ENCODE measurements around the gene BDKRB1. TPM values are rescaled to one million over a fixed set of nuclear protein-coding genes. Genes with fewer than 3 reads are reported as not detected.
A peak's percentile ranks its signal among the peaks of the same experiment; 100 is the strongest.

BDKRB1 gene
- total RNA-seq, 1 experiment from 2014 or later = not detected

GRCh38 chr14:96264853-96265252 lies 8.8 kb downstream of the BDKRB1 start:
- no peaks in the 10 kb centered on the region for H3K9me3 ChIP-seq (ENCODE audit: control insufficient read depth, low read depth, low read length)
- Mint-ChIP-seq H3K36me3 (ENCODE audit: insufficient read depth in 1 of 3, low read depth in 3 of 3) (no peaks in the 10 kb centered on the region; a peak in 1 of 7 replicates), H3K9me3 (peaks cover under 1 to 3% of the 10 kb centered on the region in 2 experiments; a peak in 3 of 5 replicates), H3K4me3 (no peak overlapping the region), H3K4me1 (no peaks in the 10 kb centered on the region), H3K27me3 (ENCODE audit: low read depth) (no peaks in the 10 kb centered on the region; the same call in 1 of the 2 replicates), H3K27ac (no peak overlapping the region)
- peak; percentile 62 for TF ChIP-seq CTCF (conservative IDR thresholded peaks at IDR 0.05)
- H2BK120ac ChIP-seq (ENCODE audit: low read depth, low read length, poor library complexity, severe bottlenecking) = no peak overlapping the region
- no peak overlapping the region for H3K56ac ChIP-seq (ENCODE audit: insufficient read length, low read depth, low read length)
- no peak overlapping the region for H4K8ac ChIP-seq (replicated peaks; ENCODE audit: insufficient read length, low read depth, low read length)
- no peak overlapping the region for H3T11ph ChIP-seq (ENCODE audit: low read length)
- peak; percentile 47 for DNase-seq
- H2BK12ac ChIP-seq (ENCODE audit: insufficient read length, low read depth, low read length) = no peak overlapping the region
- no peak overlapping the region for H2BK20ac ChIP-seq (ENCODE audit: low read depth, low read length, poor library complexity, severe bottlenecking)
- H4K20me1 ChIP-seq (ENCODE audit: control insufficient read depth, insufficient read depth, insufficient read length) = no peaks in the 10 kb centered on the region
- no peaks in the 10 kb centered on the region for H3K79me2 ChIP-seq (ENCODE audit: insufficient read depth, low read length)
- no peak overlapping the region for H4K91ac ChIP-seq (ENCODE audit: insufficient read length, low read depth, low read length)
- no peak overlapping the region for H3K23ac ChIP-seq (ENCODE audit: insufficient read length, low read depth, low read length)
- H3K23me2 ChIP-seq (ENCODE audit: insufficient read length, low read depth, low read length, poor library complexity, severe bottlenecking) = no peaks in the 10 kb centered on the region
- no peak overlapping the region for H3K14ac ChIP-seq (ENCODE audit: insufficient read depth, low read length)
- no CpG with 5 or more reads among the region's 3 CpGs for WGBS (ENCODE audit: extremely low coverage, insufficient read length, low lambda C conversion rate)
- H3K79me1 ChIP-seq (ENCODE audit: insufficient read depth, low read depth, low read length, poor library complexity, severe bottlenecking) = no peaks in the 10 kb centered on the region
- H2AK5ac ChIP-seq (ENCODE audit: insufficient read length, low read length) = no peak overlapping the region
- no peak overlapping the region for H3K27ac ChIP-seq (ENCODE audit: insufficient read length, low read depth, low read length)
- no peak overlapping the region for H3K9ac ChIP-seq (ENCODE audit: extremely low read depth, insufficient read length, low read length)
- H2BK5ac ChIP-seq (ENCODE audit: insufficient read length, low read length) = no peak overlapping the region
- no peak overlapping the region for H2BK15ac ChIP-seq (ENCODE audit: low read depth, low read length)
- no peak overlapping the region for H2AFZ ChIP-seq (ENCODE audit: low read length)
- no peaks in the 10 kb centered on the region for H3K27me3 ChIP-seq (ENCODE audit: insufficient read depth, low read length)
- H3K4me1 ChIP-seq (ENCODE audit: insufficient read depth, low read length) = no peaks in the 10 kb centered on the region
- H4K5ac ChIP-seq (ENCODE audit: insufficient read length, low read depth, low read length) = no peak overlapping the region
- no peak overlapping the region for H3K18ac ChIP-seq (ENCODE audit: insufficient read length, low read depth, low read length)
- no peak overlapping the region for H3K4me2 ChIP-seq (ENCODE audit: insufficient read depth, insufficient read length, low read length)
- no peak overlapping the region for H3K4ac ChIP-seq (ENCODE audit: low read depth, low read length)

Data from H9 (cell line).